Activated CD4-positive, alpha-beta T cell treated with anti-CD3 and anti-CD28 coated beads, Interleukin-2, amount 50 U/mL, for 24 hours (primary cell): ENCODE data around the gene HOXA5.

Experiments used
- DNase-seq, 2 donors: peaks; one replicate each; pipeline ENCODE4 v3.0.0-alpha.2; 2020; ENCODE audit warnings: low read depth in 1 of 2, low spot score in 1 of 2

HOXA5 gene

GRCh38 chr7:27182861-27183681 lies 39.6 kb upstream of the HOXA5 start:
- peak in 1 of 2 donors; percentile 0 for DNase-seq

- no peak for DNase-seq
Observed at GRCh38 chr7:27182285-27182841, 38.9 kb upstream of the HOXA5 start.

DNA sequence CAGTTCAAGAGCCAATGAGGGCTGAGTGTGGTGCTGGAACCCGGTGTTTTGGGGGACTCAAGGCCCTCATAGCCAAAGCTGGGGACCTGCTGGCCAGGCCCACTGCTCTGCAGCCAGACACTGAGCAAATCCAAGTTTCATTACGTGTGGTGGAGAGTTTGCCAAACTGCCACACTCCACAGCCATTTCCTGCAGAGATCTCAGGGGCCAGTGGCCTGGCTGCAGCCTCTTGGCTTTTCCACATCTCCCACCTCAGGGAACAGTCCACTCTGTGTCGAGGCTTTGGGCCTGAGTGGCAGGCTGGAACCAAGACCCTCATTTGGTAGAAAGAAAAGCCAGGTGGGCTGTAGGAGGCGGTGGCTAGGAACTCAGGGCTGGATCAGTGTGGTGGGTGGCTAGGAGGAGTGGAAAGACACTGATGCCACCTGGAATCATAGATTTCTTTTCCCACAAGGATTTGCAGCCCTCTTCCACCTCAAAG lies 38.4 kb upstream of the HOXA5 start:
- peak in 1 of 2 donors; percentile 0 for DNase-seq

DNA sequence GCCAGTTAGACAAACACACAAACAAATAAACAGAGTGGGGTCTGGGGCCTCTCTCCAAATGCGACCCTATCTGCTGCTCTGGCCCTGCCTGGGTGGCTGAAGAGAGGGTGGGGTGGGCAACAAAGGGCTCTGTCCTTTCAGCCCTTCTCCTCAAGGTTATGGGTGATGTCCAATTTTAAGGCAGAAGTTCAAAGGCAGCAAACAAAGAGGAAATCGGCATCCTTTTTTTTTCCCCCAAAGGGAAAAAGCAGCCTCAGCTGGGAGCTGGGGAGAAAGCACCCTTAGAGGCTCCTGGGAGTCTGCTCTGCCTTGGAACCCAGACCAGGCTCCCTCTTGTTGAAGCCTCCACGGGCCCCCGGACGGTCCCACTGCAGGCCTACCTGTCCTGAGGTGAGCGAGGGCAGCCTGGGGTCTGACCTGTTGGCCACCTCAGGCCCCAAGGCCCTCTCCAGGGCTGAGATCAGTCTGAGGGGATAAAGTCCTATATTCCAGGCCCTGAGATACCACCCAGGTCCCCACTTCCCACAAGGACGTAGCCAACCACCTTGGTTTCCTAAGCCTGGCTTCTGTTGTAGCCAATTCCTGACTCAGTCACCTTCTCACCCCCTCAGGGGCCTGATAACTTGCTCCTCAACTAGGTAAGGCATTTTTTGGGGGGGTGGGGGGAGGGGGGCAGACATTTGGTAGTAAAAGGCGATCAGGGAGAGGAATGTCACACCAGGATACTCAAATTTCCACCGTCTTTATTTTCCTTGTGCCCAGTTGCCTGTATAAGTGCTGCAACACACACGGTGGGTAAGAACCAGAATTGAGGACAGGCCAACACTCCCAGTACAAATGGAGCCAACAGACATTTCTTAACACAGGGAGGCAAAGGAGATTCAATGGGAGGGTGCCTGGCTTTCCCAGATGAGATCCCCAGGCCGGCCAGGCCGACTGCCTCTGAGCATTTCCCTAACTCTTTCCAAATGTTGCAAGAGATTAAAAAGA lies 37.2 kb upstream of the HOXA5 start:
- DNase-seq: no peak

DNA sequence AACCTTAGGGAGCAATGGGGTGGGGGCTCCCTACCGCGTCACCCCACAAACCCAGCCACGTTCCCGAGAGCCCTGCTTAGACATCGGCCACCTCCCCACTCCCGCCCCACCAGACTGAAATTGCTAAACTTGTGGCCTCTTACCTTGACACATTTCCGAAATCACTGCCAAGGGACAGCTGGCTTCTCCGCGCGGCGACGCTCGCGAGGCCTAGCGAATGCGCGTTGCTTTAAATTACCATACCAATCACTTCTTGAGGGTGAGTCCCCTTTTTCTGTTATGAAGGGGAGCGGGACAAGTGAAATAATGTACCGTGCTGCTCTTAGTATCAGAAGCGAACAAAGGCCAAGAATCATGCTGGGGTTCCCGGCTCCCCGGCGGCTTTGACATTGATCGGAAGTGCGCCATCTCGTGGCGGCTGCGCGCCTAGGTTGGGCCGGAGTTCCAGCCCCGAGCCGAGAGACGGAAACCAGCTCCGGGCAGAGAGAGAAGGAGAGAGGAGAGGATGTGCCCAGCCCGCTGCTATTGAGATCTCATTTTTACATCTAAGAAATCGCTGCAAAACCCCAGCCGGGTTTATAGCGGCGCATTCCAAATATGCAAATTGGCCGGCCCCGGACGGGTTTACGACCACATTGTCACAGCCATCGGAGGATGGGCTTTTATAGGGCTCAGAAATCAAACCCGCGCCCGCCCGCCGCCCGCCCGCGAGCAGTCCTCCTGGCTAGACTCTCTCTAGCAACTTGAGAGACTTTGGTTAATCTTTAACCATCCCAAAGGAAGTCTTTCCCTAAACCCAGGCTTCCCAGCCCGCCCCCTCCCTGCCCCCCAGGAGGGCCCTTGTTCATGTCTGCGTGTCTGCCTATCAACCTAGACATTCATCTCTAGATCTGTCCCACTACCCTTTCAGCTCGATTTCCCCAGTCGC lies 36.3 kb upstream of the HOXA5 start:
- DNase-seq: peak in 1 of 2 donors; percentile 41

- no peak for DNase-seq
Observed at GRCh38 chr7:27179030-27179429, 35.5 kb upstream of the HOXA5 start.

DNA sequence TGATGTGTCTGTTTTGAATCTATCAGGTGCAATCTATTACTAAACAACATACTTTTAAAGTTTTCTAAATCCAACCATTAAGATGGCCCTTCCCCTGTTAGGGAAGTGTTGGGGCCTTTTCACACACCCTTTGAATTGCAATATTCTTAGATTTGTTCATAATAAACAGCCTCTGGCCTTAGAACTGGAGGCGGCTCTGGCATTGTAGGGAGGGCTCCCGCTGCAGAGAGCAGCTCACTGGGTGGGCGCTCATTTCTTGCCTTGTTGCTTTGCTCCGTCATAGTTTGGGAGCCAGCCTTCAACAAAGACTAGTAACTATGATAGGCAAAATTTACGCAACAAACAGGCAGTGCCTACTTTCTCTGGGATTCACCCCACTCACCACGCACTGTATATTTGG lies 34.9 kb upstream of the HOXA5 start:
- DNase-seq: no peak

- no peak for DNase-seq
Observed at GRCh38 chr7:27177795-27178320, 34.4 kb upstream of the HOXA5 start.

DNA sequence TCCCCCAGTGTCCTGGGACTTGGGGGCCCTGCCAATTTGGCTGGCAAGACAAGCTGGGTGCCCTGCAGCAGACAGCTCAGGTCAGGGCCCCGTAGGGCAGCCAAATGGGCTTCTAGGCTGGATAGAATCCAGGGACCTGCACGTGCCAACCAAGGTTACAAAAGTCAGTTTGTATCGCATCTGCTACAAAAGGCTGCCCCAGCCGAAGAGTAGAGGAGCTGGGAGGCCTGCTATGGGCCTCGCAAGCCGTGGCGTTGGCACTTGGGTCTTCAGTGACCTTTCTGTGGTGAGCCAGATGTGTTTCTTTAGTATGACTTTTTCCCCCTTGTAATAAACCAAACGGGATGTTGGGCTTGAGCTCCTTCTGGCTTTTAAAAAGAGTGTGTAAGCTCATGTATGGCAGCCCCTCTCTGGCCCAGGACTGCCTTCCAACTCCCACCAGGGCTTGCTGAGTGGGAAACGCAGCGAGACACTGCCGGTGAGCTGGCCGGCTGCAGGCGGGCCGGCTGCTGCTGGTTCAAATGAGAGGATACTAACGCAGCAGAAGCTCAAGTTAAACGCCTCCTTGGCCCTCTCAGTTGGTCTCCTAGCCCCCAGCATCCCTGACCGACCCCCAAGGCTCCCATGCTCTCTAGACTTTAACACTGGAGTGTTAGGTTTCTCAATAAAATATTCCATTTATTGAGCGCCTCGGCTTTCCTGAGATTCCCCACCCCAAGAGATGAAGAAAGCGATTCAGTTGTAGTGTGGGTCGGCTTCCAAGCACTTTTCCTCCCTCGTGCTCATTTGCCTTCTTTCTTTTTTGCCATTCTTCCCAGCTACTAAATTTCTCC lies 33.7 kb upstream of the HOXA5 start:
- no peak for DNase-seq

- DNase-seq: no peak
Observed at GRCh38 chr7:27176524-27176845, 33.0 kb upstream of the HOXA5 start.

GRCh38 chr7:27175626-27176523 lies 32.4 kb upstream of the HOXA5 start:
- DNase-seq: no peak

GRCh38 chr7:27174874-27175625 lies 31.6 kb upstream of the HOXA5 start:
- DNase-seq: no peak

DNA sequence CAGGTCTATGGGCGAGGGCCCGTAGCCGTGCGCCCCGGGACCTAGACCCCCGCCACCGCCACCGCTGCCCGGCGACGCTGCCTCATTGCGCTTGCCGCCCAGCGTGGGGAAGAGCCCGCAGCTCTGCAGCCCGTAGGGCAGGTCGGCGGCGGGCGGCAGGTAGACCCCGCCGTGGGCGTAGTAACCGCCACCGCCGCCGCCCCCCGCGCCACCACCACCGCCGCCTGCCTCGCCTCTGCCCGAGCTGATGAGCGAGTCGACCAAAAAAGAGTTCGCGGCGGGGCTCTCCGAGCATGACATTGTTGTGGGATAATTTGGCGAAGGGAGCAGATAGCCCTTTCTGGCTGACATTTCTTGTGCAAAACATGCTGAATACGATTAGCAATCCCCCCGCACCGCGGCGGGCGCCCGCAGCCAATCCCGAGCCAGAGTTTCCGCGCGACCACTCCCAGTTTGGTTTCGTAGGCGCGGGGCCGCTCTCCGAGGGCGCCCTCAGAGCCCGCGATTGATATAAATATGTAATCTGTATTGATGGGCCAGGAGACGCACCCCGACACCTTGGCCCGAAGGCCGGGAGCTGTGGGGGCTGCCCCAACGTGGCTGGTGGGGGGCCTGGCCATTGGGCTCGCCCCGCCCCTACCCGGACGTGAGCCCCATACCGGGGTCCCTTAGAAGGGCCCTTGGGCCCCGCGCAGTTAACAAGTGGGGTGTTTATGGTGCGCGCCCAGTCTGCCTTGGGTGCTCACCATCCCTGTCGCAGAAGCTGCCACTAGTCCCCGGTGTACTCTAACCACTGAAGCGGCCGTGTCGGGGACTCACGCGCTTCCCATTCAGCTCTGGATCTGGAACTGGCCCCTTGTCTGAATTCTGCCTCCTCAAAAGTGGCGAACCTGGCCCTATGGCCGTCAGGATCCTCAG lies 30.7 kb upstream of the HOXA5 start, which contains the start of gene HOXA10:
Gene HOXA10 (minus strand): TSS at position 365 of the 918 bp plus-strand sequence. CDS start 14 bp downstream, at position 351.
- no peak for DNase-seq

GRCh38 chr7:27173511-27173955 lies 30.1 kb upstream of the HOXA5 start:
- DNase-seq: no peak

DNA sequence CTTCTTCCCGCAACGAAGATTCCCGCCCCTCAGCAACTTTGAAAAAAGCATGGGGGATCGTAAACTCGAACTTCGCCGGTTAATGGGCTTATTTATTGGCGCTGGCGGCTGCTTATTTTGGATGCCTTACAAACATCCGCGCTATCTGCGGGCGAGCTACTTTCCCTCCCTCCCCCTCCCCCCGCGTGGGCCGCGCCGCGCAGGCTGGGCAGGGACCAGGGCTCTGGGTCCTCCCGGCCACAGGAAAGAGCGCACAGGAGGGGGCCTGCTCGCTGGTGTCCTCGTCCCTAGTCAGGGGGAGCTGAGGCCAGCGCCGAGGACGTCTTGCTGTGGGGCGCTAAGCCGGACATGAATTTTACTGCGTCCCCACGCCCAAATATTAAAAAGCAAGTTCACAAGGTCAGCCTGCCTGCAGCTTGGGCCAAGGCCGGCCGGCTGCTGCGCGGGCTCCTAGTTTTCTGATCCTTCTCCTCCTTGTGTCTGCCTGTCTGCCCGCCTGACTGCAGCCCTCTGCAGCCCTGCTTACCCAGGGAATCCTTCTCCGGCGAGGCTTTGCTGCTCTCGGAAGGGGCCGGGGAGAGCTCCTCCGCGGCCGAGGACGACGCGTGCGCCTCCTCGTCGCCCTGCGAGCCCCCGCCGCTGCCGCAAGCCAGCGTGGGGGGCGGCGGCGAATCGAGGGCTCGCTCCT lies 29.5 kb upstream of the HOXA5 start:
- no peak for DNase-seq

- no peak for DNase-seq
Observed at GRCh38 chr7:27172315-27172774, 28.9 kb upstream of the HOXA5 start.
